IPS DF 4.7 (cell line): ENCODE data around the gene ASPRV1.

Experiments used
- DNase-seq: peaks from one replicate; pipeline ENCODE4 v3.0.0-alpha.2; 2013; ENCODE audit warnings: low spot score; ENCODE audit errors: extremely low read depth

Gene ASPRV1

GRCh38 chr2:69989009-69989408 is 27.6 kb upstream of the ASPRV1 start:
- DNase-seq = no peak

GRCh38 chr2:69988086-69988635 is 26.7 kb upstream of the ASPRV1 start:
- no peak for DNase-seq

GRCh38 chr2:69986691-69987090 is 25.3 kb upstream of the ASPRV1 start:
- DNase-seq = no peak

GRCh38 chr2:69985688-69986087 is 24.3 kb upstream of the ASPRV1 start:
- no peak for DNase-seq

- DNase-seq = no peak
These were observed 23.8 kb upstream of the ASPRV1 start for GRCh38 chr2:69985216-69985615.

GRCh38 chr2:69983392-69983966 is 22.0 kb upstream of the ASPRV1 start:
- no peak for DNase-seq

- no peak for DNase-seq
These were observed 18.7 kb upstream of the ASPRV1 start for GRCh38 chr2:69979902-69980807.

- DNase-seq = no peak
These were observed 16.6 kb upstream of the ASPRV1 start for GRCh38 chr2:69977906-69978482.

GRCh38 chr2:69977186-69977585 is 15.8 kb upstream of the ASPRV1 start:
- no peak for DNase-seq

- no peak for DNase-seq
These were observed 14.5 kb upstream of the ASPRV1 start for GRCh38 chr2:69975853-69976462.

- DNase-seq = no peak
These were observed 13.9 kb upstream of the ASPRV1 start for GRCh38 chr2:69975136-69975852.

GRCh38 chr2:69973335-69973735 is 11.9 kb upstream of the ASPRV1 start:
- no peak for DNase-seq

- DNase-seq = no peak
These were observed 11.4 kb upstream of the ASPRV1 start for GRCh38 chr2:69972822-69973221.

GRCh38 chr2:69969991-69970390 is 8.6 kb upstream of the ASPRV1 start:
- no peak for DNase-seq

GRCh38 chr2:69969126-69969983 is 7.9 kb upstream of the ASPRV1 start:
- DNase-seq = no peak

GRCh38 chr2:69968609-69969008 is 7.2 kb upstream of the ASPRV1 start:
- DNase-seq = no peak

GRCh38 chr2:69966496-69966895 is 5.1 kb upstream of the ASPRV1 start:
- no peak for DNase-seq

- DNase-seq = no peak
These were observed 4.5 kb upstream of the ASPRV1 start for GRCh38 chr2:69965756-69966445.

GRCh38 chr2:69964353-69964841 is 3.0 kb upstream of the ASPRV1 start:
- no peak for DNase-seq
